A204.1 (cell line): ENCODE results near the gene EYA4.
A peak's percentile ranks its signal among the peaks of the same experiment; 100 is the strongest.

ENCODE experiments used
- FAIRE-seq: peaks from 2 replicates; lab custom pipeline; 2012; peaks lifted over from hg19 to GRCh38; lab: Jason Lieb, UNC

The EYA4 gene

DNA sequence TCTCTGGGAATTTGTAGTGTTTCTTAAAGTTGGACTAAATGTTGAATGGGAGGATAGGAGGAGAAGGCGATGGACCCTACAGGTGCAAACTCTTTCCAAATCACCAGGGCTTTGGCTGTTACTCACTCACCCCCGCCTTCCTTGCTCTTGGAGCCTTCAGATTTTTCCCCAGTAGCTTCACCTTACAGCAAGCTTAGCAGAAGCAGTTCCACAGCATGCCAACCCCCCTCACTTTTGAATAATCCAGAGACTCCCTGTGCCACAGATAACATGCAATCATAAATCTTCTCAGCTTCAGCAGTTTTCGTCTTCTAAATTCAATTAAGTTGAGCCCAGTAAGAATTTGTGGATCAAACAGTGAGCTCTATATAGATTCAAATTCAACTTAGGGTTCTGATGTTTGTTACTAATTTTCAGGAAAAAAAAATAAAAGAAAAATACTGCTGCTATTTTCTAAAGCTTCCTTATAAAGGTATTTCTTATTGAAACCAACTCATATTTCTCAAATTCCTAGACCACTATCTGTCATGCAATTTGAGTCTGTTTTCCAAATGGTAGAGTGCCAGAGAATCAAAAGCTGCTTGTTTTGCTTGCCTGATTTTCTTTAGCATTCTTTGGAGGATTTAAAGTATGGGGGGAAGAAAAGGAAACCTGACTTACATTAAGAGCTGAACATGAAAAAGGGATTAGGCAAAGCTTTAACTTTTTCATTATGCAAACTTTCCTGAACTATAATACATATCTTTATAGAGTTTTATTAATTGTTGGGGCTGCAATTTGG is 166.4 kb downstream of the EYA4 start:
- no peak for FAIRE-seq

DNA sequence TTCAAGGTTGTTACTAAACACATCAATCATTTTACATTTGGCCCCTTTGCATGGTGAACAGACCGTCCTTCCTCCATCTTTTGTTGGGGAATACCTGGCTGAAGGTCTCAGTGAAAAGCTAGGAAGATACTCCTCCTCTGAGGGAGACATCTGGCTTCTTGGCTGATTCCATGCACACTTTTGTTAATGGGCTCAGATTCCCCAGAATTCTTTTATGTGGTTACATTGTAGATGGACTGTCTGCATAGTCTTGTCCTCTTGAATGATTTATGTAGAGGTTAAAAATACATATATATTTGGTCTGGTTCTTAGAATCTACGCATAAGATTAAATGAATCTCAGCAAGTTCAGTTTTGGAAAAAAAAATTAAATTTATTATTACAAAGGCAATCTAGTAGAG is 167.0 kb downstream of the EYA4 start:
- no peak for FAIRE-seq

DNA sequence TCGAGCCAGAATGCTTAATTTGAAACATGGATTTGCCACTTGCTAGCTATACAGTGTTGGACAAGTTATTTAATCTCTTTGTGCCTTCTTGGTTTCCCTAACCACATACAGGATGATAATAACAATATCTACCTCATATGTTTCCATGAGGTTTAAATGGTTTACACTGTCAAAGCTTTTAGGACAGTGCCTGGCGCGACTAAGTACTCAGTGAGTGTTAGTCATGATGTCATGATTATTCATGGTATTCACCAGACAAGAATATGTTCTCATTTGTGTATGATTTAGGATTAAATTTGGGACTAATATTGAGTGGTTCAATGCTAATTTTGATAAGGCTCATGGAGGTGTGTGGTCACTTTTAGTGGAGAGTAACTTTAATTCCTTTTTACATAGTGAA is 167.4 kb downstream of the EYA4 start:
- no peak for FAIRE-seq

DNA sequence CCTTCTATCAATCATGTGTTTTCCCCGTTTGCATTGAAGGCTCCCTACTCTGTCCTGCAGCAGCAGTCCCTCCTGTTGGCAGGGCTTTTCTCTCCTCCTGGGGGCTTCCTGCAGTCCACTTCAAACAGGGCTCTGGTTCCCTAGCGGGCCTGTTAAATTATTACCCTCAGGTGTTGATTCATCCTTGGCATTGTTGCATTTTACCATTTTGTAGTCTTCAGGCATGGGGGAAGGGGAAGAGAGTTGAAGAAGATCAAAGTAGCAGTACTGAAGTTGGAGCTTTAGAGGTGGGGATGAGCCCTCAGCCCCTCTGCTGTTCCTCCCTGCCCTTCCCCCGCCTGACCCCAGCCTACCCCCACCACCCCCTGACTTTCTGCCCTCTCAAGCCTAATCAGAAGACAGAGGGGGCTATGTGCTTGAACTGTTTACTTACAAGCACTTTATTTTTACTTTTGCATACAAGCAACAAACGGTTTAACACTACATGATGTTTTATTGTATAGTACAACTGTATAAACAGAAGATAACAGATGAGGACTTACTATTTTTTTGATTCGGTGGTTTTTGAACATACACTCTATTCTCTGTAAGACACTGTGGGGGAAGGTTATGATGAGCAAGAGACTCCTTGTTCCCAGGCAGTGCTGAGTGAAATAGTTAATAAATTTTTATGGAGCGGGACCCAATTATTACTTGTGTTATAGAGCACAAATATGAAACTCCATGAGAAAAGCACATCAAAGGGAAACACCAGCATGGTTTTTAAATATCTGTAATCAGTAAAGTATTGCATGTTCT is 169.7 kb downstream of the EYA4 start:
- no peak for FAIRE-seq

DNA sequence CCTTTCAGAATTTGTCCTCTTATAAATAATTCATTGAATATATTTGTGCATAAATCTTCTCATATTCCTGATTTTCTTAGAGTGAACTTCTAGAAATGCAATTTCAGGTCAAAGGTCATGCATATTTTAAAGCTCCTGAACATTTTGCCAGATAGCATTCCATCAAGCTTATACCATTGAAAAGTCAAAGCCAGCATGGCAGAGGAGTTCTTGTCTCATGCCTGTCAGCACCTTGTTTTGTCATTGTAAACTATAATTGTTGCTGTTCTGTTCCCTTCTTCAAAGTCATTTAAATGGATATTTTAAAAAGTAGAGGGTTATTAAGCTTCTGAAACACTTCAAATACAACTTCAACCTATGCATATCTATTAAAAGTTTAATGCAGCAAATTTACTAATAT is 170.6 kb downstream of the EYA4 start:
- peak; percentile 30 for FAIRE-seq

DNA sequence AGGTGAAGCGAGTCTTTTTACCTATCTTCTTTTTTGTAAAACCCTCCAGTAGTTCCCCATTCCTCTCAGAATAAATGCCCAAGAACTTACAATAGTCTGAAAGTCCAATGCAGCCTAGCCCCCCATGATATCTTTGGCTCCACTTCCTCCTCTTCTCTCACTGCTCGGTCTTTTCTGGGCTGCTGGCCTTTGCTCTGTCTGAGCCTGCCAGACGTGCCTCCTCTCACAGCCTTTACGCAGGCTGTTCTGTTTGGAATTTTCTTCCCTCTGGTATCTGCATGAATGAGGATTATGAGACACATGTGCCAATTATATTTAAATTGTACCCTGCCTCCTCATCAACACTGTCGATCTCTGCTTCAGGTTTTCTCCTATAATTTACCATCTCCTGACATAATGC is 174.1 kb downstream of the EYA4 start:
- FAIRE-seq, result no peak

DNA sequence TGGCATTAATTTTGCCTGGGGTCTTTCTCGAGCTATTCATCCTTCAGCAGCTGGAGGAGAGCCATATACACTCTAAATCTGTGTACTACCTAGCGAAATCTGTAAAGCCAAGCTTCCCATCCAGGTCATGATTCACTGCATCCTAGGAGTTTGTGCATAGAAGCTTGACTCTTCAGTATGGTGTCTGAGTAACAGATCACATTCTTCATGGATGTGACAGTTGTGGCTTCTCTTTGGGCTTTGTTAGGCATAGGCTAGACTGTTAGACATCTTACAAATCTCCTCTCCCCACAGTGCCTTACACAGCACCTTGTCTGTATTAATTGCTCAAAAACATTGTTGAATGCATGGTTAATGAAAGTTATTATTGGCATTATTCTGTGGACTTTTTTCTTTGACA is 177.0 kb downstream of the EYA4 start:
- FAIRE-seq, result no peak

DNA sequence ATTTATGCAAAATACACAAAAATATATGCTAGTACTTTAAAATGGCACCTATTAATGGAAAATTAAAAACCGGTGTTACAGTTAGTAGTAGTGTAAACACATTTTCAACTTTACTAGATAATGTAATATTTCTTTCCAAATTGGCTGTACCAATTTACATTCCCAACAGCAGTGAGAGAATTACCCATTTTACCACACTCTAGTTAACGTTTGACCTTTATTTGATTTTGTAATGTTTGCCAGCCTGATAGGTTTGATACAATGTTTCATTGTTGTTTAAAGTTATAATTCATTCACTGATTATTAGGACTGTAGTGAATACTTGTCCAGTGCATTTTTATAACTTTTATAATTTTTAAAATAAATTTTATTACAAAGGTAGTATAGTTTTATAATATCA is 182.1 kb downstream of the EYA4 start:
- no peak for FAIRE-seq

DNA sequence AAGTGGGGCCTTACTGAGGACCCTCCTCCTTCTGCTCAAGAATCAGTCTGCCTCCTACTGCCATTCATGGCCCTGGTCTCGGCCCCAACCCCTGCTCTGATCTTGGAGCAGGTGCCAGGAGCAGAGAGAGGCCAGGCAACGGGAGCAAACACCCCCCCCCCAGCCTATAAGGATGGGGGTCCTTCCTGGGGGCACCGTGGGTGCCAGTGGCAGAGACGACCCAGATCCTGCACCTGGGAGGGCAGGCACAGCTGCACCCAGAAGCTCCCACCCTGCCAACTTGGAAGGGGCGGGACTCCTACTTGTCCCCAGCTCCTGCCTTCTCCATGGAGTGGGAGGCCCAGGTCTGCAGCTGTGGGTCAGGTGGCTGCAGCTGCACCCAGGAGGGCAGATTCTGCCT is 183.2 kb downstream of the EYA4 start:
- FAIRE-seq, result no peak

DNA sequence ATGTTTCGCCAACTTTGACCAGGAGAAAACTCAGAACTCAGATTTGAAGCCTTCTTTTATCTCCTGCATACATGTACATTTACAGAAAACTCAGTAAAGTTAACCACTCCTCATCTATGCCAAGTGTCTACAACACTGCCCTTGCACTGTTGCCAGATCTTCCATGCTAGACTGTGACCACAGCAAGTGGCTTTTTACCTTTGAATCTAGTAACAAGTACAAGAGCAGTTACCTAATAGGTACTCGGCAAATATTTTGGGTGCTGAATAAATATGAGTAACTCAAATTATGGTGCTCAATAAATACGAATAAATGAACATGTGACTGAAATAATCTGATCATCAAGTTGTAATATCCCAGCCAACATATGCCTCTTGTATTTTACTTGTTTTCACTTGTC is 184.9 kb downstream of the EYA4 start:
- FAIRE-seq, result no peak

DNA sequence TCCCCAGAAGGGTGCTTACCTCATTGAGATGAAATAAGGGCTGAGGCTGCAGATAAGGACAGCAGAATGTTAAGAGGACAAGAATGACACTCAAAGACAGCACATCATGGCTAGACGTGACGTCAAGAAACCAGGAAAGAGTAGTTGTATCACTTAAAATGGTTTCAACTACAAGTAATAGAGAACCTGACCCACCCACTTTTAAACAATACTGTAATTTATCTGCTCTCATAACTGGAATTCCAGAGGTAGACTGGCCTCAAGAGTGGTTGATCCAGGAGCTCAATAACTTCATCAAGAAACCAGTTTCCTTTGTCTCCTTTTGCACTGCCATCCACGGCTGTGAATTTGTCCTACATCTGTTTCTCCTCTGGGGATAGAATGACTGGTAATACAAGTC is 187.1 kb downstream of the EYA4 start:
- no peak for FAIRE-seq

DNA sequence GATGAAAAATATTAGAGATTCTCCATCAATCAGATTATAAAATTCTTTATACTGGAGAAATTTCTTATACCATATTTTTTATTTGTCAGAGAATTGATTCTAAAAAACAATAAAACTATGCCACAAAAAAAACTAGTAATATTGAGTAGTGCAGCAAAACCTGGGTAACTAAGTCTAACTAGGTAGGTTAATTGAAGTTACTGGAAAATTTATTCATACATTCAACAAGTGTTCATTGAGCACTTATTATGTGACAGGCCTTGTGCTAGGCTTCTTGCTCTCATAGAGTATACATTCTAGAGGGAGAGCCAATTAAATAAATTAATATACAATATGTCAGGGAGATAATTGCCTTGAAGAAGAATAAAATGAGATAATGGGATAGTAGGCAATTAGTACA is 189.4 kb downstream of the EYA4 start:
- FAIRE-seq, result peak; percentile 11

DNA sequence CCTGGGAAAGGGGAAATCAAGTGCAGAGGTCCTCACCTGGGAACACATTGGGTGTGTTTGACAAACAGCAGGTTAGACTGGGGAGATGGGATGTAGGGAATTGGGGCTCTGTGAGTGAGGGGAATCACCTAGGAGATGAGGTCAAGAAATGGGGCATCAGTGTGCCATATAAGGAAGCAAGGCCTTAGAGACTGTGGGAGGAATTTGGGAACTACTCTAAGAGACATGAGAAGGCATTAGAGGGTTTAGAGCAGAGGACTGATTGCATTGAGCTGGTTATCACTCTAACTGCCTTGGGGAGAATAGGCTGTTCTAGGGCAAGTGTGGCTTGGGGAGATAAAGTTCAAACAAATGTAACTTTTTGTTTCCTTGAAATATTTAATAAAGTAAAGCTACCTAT is 189.9 kb downstream of the EYA4 start:
- FAIRE-seq, result no peak

DNA sequence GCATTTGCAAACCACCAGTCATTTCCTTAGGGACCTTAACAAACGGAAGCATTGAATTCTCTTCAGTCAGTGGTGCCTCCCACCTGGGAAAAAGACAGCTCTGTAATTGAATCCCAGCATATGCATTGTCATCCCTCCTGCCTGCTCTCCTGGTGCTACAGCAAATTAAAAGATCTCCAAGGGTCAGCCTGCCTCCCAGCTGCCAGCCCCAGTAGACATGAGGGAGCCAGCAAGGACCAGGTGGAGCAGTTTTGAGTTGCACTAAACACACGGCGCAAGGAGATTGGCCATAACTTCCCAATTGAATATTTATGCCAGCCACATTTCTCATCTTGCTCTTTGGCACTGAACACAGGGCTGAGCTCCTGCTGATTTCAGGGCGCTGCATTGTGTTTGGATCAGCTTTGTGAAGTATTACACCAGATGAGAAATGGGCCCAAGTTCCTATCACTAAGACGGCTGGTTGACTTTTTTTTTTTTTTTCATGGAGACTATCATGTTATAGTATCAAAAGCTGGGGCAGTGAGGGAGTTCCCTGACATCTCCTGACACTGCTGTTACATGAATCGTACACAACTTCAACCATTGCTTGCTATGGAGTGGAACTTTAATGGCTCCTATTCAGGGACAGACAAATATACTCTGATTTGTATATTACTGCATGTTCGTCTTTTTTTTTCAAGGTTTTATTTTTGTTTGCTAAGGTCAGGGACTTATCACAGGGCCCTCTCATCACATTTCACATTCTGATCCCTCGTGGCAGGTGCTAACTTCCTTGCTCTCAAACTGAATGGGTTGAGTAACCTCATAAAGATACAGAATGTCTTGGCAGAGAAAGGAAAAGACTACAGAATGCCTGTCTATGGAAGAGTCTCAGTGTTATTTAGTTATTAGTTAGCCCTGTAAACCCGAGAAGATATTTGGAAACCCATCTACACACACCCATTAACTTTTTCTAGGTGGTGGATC is 191.1 kb downstream of the EYA4 start:
- no peak for FAIRE-seq

DNA sequence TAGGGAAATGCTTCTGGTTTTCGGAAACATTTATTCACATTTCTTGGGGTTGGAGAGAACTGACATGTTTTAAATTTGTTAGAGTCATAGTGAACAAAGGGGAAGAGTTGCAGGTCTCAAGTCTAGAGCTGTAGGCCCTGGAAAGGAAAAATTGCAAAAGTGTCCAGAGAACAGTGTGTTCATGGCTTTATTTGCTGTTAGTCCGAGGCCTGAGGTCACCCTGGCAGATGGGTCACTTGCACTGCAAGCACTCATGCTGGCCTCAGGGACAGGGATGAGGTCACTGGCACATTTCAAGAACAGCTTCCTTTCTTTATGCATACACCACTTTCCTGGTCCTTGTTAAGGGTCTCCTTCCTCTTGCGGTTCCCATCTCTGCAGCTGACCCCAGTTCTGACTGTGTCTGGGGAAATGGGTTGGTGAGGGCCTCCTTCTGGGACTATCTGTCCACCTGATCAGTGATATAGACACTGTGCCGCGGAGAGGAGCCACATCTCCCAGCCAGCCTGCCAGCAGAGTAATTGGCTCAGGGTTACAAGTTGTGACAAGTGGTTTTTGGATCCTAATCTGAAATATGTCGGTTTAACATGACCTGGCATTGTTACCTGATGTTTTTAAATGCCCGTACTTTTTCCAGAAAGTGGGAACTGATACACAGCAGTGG is 194.0 kb downstream of the EYA4 start:
- FAIRE-seq, result no peak

DNA sequence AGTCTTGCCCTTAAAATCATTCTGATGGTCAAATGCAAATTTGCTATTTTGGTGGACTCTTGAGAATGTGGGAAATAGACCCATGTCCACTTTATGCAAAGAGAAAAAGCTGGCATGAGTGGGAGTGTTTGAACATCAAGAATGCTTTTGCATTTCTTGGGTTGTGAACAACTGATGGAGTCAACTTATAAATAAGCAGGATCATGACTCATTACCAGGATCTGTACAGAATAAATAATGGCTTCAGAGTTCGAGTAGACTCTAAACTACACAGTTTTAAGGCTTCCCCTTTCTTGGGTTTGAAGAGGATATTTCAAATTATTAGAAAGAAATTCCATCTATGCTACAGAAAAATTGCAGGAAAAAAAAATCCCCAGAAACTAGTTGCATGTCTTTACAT is 195.5 kb downstream of the EYA4 start:
- no peak for FAIRE-seq

DNA sequence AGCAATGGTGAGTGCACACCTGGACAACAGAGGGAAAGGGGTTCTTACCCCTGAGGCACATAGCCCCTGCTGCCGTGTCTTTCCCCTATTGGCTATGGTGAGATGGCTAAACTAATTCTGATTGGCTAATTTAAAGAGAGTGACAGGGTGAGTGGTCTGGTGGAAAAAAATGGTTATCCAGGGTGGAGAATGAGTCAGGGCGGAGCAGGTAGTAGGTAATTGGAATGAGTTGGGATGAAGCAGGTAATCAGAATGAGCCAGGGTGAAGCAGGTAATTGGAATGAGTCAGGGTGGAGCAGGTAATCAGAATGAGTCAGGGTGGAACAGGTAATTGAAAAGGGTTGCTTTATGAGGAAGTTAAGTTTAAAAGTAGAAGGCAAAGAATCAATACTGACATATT is 200.3 kb downstream of the EYA4 start:
- no peak for FAIRE-seq

DNA sequence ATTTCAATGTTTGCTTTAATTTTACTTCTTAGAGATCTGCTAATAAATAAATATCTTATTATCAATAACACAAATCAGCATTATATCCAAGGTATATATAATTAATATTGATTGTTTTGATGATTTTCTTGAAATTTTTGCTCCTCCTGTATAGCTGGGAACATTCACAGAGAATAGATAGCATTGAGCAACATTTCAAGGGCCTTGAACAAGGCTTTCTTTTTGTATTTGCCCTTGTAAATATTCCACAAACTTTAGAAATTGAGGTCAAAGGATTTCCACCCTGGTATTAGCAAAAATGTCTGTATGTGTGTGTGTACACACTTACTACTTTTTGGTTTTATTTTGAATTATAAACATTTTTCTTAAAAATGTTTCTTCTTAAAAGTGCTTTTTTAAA is 205.6 kb downstream of the EYA4 start:
- peak; percentile 37 for FAIRE-seq

DNA sequence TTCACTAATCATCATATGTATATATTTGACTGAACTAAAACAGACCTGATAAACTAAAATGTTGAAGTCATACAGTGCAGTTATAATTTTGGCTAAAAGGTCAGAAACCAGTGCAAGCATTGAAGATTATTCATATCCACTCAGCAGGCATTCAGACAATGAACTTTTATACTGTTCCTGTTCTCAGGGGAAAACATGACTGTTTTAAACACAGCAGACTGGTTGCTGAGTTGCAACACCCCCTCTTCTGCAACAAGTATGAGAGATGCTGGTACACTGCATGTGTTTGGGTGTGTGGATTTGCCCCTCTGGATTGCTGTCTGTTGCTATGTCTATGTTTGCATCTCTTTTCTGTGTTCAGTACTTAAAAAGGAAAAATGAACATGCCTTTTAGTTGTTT is 206.8 kb downstream of the EYA4 start:
- no peak for FAIRE-seq

DNA sequence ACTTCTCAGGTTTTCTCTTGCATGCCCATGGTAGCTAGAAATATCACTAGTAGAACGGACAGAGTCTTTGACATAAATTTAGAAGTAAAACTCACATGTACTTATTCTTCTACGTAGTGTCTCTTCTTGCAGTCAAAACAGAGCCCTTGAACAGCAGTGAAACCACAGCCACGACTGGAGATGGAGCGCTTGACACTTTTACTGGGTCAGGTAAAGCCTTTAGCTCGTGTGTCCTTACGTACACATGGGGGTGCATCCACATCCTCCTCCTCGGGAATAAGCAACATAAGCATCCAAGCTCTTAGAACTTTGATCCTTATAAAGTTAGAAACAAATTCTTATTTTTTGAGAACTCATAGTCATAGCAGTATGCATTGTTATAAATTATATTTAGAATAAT is 215.3 kb downstream of the EYA4 start:
- FAIRE-seq, result no peak

DNA sequence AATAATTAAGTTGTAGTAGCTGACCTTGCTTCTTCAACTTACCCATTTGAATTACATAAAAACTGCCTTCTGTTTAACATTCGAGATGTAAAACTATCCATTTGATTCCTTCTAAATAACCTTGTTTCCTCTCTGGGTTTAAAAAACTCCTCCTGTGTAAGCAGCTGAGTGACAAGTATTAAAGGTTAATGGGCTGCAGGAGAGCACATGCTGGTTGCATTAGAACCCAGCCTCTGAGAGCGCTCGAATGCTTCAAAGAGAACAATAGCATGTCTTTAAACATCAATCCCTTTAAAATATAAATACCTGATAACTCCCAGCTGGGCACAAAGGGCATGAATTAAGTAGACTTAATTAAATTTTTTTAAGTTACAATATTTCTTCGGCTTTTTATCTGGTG is 215.8 kb downstream of the EYA4 start:
- FAIRE-seq, result no peak

DNA sequence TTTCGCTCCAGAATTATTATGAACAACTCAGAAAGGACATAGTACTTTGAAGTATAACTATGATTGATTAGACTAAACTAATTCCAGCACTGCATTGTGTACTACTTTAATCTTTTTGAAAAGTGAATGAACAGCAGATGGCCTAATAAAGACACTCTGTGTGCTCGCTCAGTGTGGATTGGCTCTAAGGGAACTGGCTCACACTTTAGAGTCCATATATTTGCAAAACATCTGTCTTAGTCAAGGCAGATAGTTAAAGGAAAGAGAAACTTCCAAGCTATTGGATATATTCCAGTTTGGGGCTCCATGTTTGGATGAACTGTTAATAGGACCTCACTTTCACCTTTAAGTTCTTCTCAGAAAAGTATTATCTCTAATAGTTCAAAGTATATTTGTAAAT is 218.9 kb downstream of the EYA4 start:
- no peak for FAIRE-seq
